Sciatic nerve (tissue), 2 donors: ENCODE data around the gene MUCL3. TPM values are rescaled to one million over a fixed set of nuclear protein-coding genes. Genes with fewer than 3 reads are reported as not detected.
A peak's percentile ranks its signal among the peaks of the same experiment; 100 is the strongest.
"Not testable (repeated sequence)": the region's sequence is repeated elsewhere in the genome, so short reads cannot be mapped to it uniquely, and the experiment has no call there.

Experiments
- ATAC-seq: fragments of 200-7000 bp; cut with Tn5 transposase; one replicate; pipeline ENCODE4 v1.9.1; 2020; ENCODE audit warnings: mild to moderate bottlenecking, moderate library complexity
- DNase-seq: peaks from one replicate; pipeline ENCODE4 v3.0.0-alpha.2; 2020; ENCODE audit warnings: low spot score
- intact Hi-C: fragments of 100-400 bp; cut with DNase I; formaldehyde crosslinking; loops from one replicate; pipeline ENCODE4 v1.14.2; 2022
- total RNA-seq: library from RNA; stranded (reverse); fragmentation: NEBNext Ultra II Directional; extraction: Animal tissue kit (Norgen Biotek cat#: 25700); gene quantifications from one replicate; pipeline ENCODE4 v1.2.1, GENCODE V29; 2021
- donor health status: DM: no; HTN: no; CAD: no.
- donor health status: DM: no; HTN: no; CAD: no.

Gene MUCL3
- total RNA-seq, 1 donor from 2014 or later: 0.18 TPM

GRCh38 chr6:30963641-30964040, 22.9 kb downstream of the MUCL3 start:
- DNase-seq: no peak
- intact Hi-C loops: no loop called here
- no peak for ATAC-seq

GRCh38 chr6:30964075-30964474, 23.3 kb downstream of the MUCL3 start:
- DNase-seq: no peak
- intact Hi-C loops: no loop called here
- ATAC-seq: no peak

DNA sequence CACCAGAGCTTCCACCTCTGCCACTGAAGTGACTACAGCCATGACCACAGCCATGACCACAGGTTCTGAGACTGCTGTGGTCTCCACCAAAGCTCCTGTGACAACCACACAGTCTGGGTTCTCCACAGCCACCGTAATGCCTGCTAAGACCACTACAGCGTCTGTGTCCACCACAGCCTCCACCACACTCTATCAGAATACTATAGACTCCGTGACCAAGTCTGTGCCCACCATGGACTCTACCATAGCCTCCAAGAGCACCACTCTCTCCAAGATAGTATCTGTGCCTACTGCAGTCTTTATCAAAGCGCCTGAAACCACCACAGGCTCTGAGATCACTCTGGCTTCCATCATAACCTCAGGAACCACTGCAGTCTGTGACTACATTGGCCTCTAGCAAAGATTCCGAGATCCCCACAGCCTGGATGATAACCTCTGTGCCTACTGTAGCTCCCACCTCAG, 24.4 kb downstream of the MUCL3 start:
- intact Hi-C loops: no loop called here
- no peak for DNase-seq
- no peak for ATAC-seq

DNA sequence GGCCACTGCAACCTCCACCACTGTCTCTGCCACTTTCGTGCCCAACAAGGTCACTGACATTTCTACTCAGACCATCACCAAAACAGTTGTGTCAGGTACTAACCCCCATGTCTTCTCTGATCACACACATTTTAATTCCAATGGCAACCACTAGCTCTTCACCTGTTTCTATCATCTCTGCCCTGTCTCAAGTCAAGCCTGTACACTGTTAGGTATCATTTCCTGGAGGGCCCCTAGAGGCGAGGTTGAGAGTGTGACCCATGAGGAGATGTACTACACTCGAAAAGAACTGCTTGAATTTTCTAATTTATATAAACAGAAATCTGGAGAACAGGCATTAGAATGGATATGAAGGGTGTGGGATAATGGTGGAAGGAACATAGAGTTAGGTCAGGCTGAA, 25.4 kb downstream of the MUCL3 start:
- no peak for ATAC-seq
- intact Hi-C loops: no loop called here

GRCh38 chr6:30969171-30969570, 28.4 kb downstream of the MUCL3 start:
- ATAC-seq, DNase-seq, intact Hi-C loops: not testable (repeated sequence)

More for the DNA sequence above, 25.4 kb downstream of the MUCL3 start:
- no peak for DNase-seq

- intact Hi-C loops: no loop called here
- DNase-seq (no peak), ATAC-seq (no peak)
These were observed 30.2 kb downstream of the MUCL3 start for GRCh38 chr6:30970946-30971345.

GRCh38 chr6:30972816-30973215, 32.0 kb downstream of the MUCL3 start:
- DNase-seq: no peak
- no peak for ATAC-seq
- intact Hi-C loops: no loop called here

GRCh38 chr6:30974490-30975252, 33.9 kb downstream of the MUCL3 start:
- DNase-seq (no peak), ATAC-seq (no peak)
- intact Hi-C loops: no loop called here

DNA sequence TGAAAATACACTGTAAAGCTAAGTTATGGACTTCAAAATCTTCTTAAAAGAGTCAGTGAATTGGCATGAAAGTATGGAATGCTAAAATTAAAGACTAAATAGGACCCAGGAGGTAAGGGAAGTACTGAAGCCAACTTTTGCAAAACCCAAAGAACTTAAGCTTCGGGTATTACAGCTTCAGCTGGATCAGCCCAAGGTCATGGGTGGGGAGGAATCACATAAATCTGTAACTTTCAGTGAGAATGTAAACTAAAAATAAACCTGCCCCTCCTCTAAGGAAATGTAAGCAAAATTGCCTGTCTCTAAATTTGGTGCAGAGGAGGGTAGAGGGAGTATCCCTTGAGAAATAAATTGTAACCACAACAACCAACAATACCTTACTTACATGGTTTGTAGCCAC, 38.4 kb downstream of the MUCL3 start:
- no peak for DNase-seq
- intact Hi-C loops: no loop called here
- ATAC-seq: no peak

- DNase-seq (no peak), ATAC-seq (no peak)
- intact Hi-C loops: no loop called here
These were observed 38.9 kb downstream of the MUCL3 start for GRCh38 chr6:30979690-30980089.

DNA sequence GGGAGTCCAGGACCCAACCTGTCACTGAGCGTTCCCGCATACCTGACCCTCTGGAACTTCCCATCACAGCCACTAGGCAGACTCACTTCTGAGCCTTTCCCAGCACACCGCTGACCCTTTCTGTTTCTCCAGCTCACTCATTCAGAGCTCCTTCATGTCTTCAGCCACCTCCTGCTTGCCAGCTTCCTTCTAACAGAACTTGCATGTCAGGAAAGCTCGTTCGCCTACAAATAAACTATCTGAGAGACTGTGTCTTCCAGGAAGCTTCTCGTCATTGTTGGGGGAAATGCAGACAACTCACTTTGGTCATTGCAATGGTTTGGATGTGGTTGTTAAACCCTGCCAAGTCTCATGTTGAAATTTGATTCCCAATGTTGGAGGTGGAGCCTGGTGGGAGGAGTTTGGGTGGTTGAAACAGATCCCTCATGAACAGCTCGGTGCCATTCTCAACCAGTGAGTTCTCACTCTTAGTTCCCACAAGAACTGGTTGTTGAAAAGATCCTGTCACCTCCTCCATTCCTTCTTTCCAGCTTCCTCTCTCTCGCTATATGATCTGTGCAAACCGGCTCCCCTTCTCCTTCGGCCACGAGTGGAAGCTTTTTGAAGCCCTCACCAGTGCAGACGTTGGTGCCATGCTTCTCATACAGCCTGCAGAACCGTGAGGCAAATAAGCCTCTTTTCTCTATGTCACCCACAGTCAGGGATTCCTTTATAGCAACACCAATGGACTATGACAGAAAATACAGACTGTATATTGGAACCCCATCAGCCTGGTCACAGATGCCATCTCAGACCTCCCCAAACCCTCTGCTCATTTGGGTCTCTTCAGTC, 41.4 kb downstream of the MUCL3 start:
- no peak for DNase-seq
- ATAC-seq: peak; percentile 65

DNA sequence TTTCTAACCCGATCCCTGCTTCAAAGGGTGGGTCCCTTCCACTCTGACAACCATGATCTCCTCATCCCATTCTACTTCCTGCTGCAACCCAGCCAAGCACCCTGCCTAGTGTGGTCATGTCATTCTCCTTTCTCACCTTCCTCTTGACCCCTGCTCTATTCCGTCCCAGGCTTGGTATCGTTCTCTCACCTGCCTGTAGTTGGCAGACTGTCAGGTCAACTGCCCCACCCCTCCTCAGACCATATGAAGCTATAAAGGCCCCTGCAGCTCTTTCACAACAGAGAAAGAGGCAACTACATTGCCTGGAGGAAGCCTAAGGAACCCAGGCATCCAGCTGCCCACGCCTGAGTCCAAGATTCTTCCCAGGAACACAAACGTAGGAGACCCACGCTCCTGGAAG, 42.7 kb downstream of the MUCL3 start, which contains the start of gene MUC21:
Gene MUC21, plus strand, starts transcription at position 280 of the 400 bp plus-strand sequence. CDS start 241 bp downstream, outside the sequence.
- intact Hi-C loops: no loop called here
- DNase-seq: no peak
- no peak for ATAC-seq

More for the DNA sequence above, 41.4 kb downstream of the MUCL3 start:
- intact Hi-C loops: no loop called here

DNA sequence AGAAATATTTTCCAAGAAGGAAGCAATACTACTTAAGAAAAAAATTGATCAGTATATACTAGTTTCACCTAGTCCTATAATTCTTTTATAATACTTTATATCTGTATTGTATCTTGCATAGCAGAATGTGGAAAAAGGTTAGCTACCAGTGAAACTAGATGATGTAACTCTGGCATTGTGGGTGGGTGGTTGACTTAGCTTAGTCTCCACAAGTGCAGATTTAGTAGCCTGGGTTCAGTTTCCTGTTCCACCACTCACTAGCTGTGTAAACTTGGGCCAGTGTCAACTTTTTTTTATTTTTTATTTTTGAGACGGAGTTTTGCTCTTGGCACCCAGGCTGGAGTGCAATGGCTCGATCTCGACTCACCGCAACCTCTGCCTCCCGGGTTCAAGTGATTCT, 44.7 kb downstream of the MUCL3 start:
- no peak for DNase-seq
- no peak for ATAC-seq
- intact Hi-C loops: no loop called here

DNA sequence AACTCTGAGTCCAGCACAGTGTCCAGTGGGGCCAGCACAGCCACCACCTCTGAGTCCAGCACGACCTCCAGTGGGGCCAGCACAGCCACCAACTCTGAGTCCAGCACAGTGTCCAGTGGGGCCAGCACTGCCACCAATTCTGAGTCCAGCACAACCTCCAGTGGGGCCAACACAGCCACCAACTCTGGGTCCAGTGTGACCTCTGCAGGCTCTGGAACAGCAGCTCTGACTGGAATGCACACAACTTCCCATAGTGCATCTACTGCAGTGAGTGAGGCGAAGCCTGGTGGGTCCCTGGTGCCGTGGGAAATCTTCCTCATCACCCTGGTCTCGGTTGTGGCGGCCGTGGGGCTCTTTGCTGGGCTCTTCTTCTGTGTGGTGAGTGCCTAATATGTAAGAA, 46.5 kb downstream of the MUCL3 start:
- ATAC-seq: no peak
- DNase-seq: no peak
- intact Hi-C loops: no loop called here

- ATAC-seq: no peak
- intact Hi-C loops: no loop called here
These were observed 47.5 kb downstream of the MUCL3 start for GRCh38 chr6:30988209-30988825.

GRCh38 chr6:30990422-30991086, 49.8 kb downstream of the MUCL3 start:
- ATAC-seq: no peak
- intact Hi-C loops: loop anchor here (5.0 kb wide), 1 partner anchor 57 kb away; no protein-coding TSS in a partner anchor
- no peak for DNase-seq

More at GRCh38 chr6:30988209-30988825, 47.5 kb downstream of the MUCL3 start:
- no peak for DNase-seq

DNA sequence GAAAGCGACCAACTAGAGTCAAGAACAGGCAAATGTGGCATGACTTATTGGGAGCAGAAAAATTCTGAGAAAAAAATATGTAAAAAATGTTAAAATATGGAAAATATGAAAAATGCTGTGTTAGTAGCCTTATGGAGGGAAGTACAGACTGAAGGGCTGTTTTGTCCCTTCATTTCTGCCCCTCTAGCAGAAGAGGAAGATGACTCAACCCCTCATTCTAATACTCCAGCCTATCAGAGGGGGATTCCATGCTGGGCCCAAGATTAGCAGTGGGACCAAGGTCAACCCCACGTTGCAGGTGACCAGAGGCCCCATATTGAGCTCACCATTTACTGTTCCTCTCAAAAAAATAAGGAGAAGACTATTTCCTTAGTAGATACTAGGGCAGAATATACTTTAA, 51.1 kb downstream of the MUCL3 start:
- intact Hi-C loops: loop anchor here (5.0 kb wide), 1 partner anchor 55 kb away; no protein-coding TSS in a partner anchor
- no peak for ATAC-seq
- DNase-seq: no peak

DNA sequence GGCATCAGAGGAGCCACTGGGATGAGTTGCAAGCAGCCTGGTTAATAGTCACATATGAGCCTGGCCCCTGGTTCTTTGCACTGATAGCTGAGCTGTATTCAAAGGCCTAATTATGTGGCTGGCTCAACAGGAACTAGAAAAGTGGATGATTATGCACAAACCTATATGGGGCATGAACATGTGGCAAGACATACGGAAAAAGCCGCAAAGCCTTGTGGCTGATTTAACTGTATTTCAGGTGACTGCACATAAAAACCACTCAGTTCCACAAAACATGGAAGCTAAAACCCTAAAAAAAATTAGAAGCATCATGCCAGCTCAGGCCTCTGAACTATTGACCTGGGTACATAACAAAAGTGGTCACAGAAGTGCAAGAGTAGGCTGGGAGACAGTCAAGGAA, 56.5 kb downstream of the MUCL3 start:
- intact Hi-C loops: no loop called here
- ATAC-seq: no peak
- no peak for DNase-seq

- no peak for DNase-seq
- intact Hi-C loops: no loop called here
- ATAC-seq: no peak
These were observed 58.0 kb downstream of the MUCL3 start for GRCh38 chr6:30998785-30999184.
